GM19395 (cell line): Measurements from ENCODE around the gene ZSWIM3.
"Not testable (repeated sequence)": the region's sequence is repeated elsewhere in the genome, so short reads cannot be mapped to it uniquely, and the experiment has no call there.

Experiments used
- ATAC-seq: cut with Tn5 transposase; IDR thresholded peaks from one replicate; pipeline ENCODE4 v1.9.1; 2021; ENCODE audit warnings: mild to moderate bottlenecking, moderate library complexity; ENCODE audit not compliant: unreplicated experiment

Gene ZSWIM3

DNA sequence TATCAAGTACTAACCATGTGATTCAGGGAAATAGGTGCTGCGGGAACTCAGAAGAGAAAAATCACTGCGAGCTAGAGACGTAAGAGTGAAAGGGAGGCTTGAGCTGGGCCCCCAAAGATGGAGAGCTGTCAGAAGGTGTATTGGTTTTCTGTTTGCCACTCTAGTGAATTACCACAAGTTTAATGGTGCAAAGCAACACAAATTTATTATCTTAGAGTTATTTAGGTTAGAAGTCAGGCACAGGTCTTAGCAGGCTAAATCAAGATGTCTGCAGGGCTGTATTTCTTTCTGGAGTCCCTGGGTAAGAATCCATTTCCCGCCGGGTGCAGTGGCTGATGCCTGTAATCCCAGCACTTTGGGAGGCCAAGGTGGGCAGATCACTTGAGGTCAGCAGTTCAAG, 2.5 kb downstream of the ZSWIM3 start:
- no peak for ATAC-seq

DNA sequence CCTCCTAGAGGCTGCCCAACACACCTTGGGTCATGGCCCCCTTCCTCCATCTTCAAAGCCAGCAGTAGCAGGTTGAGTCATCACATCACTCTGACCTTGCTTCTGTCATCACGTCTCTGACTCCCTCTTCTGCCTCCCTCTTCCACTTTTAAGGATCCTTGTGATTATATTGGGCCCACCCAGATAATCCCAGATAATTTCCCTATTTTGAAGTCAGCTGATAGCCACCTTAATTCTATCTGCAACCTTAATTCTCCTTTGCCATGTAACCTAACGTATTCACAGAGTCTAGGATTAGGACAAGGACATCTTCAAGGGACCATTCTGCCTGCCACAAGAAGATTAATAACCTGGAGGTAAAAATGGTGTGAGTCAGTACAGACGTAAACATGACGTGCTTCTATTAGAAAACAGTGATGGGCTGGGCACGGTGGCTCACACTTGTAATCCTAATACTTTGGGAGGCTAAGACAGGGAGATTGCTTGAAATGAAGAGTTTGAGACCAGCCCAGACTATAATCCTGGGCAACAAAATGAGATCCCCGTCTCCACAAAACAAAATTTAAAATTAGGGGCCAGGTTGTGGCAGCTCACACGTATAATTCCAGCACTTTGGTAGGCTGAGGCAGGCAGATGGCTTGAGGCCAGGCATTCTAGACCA, 3.3 kb downstream of the ZSWIM3 start:
- ATAC-seq = no peak

DNA sequence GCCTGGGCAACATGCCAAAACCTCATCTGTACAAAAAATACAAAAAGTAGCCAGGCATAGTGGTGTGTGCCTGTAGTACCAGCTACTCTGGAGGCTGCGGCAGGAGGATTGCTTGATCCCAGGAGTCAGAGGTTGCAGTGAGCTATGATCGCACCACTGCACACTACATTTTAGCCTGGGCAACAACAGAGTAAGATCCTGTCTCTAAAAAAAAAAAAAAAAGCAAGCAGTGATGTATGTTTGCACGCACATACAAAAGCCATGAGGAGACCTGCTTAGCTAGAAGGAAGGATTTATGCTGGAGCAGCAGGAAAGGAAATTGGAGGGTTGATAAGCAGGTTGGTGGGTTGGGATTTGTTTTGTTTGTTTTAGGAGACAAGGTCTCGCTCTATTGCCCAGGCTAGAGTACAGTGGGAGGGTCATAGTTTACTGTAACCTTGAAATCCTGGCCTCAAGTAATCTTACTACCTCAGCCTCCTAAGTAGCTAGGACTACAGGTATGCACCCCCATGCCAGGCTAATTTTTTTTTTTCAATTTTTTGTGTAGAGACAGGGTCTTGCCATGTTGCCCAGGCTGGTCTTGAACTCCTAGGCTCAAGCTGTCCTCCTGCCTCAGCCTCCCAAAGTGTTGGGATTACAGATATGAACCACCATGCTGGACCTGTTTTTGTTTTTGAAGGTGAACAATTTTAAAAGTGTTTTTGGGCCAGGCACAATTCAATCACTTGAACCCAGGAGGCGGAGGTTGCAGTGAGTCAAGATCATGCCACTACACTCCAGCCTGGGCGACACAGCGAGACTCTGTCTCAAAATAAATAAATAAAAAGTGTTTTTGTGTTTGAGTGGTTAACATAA, 4.0 kb downstream of the ZSWIM3 start:
- no peak for ATAC-seq

DNA sequence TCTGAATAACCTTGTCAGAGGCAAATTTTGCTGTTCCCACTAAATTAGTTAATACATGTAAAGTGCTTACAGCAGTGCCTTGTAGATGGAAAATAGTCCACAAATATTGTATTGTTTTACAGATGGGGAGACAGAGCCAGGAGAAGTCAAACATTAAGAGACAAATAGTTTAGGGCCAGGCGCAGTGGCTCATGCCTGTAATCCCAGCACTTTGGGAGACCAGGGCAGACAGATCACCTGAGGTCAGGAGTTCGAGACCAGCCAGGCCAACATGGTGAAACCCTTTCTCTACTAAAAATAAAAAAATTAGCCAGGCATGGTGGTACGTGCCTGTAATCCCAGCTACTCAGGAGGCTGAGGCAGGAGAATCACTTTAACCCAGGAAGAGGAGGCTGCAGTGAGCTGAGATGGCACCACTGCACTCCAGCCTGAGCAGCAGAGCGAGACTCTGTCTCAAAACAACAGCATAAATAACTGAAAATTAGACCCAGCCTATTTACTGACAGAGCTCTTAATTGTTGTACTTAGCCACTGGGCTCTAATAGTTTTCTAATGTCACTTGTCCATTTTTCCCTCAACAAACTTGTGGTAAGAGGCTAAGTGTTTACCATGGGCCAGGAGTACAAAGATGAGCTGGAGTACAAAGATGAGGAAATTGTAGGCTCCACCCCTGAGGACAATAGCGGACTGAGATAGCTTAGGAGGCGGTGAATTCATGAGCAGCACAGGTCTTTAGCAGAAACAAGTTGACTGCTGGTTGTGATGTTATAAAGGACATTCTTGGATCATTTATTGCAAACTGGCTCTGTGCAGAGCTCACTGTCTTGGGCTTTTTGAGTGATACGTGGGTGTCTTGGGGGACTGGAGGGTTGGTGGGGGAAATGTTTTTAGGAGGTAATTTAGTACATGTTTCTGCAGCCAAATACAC, 6.4 kb downstream of the ZSWIM3 start:
- no peak for ATAC-seq

DNA sequence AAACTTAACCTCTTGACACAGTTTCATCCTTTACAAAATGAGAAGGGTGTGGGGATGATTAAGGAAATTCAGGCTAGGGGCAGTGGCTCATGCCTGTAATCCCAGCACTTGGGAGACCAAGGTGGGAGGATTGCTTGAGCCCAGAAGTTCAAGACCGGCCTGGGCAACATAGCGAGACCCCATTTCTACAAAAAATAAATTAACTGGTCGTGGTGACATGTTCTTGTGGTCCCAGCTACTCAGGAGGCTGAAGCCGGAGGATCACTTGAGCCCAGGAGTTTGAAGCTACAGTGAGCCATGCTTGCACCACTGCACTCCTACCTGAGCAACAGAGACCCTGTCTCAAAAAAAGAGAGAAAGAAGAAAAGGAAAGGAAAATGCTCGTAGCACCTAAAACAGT, 9.0 kb downstream of the ZSWIM3 start:
- ATAC-seq = no peak

DNA sequence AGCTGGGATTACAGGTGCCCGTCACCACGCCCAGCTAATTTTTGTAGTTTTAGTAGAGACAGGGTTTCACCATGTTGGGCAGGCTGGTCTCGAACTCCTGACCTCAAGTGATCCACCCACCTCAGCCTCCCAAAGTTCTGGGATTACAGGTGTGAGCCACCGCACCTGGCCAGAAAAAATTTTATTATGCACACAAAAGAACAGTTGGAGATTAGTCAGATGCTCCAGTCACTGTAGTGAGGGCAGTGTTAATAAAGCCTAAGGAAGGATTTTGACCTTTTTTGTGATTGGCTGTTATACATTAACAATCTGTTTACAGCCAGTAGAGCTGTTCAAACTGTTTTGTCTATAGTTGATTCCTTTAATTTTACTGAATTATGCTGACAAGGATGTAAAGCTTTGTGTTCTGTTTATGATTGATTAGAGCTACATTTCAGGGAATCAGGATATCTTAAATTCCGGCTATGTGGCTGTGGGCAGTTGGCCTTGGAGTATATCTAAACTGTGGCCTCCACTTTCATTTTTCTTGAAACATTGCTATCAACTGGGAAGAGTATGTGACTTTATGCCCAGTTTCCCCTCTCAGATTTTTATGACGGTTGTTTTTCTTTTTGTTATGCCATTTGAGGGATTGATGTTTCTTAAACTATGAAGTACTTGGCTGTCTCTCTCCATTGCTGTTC, 9.9 kb downstream of the ZSWIM3 start:
- no peak for ATAC-seq

DNA sequence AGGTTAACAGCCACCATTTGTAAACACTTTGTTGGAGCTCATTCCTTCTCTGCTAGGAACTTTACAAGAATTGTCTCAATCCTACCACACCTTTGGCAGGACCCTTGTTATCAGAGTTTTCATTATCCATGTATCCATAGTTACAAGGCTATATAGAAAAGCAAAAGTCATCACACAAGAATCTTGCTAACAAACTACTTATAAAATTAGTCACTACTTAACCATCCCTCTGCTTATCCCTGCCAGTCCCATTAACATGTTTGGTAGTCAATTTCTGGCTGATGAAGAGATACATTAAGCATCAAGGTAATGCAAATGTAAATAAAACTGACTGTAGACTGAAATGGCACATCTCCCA, 10.4 kb downstream of the ZSWIM3 start:
- ATAC-seq = no peak

DNA sequence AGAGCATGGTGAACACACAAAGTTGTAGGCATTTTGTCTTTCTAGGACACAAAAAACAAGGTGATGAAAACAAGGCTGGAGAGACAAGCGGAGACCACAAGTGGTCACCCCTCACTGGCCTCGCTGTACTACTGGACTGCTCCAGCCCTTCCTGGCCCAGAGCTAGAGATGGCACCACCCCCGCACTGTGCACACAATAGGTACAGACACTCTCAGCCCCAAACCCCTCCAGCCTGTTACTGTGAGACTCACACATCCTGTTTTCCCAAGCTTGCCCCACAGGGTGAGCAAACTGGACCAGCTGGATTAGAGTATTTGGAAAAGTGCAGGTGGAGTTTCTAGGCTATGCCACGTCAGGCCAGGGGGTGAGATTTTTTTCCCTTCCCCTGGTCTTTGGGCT, 15.2 kb downstream of the ZSWIM3 start:
- no peak for ATAC-seq

DNA sequence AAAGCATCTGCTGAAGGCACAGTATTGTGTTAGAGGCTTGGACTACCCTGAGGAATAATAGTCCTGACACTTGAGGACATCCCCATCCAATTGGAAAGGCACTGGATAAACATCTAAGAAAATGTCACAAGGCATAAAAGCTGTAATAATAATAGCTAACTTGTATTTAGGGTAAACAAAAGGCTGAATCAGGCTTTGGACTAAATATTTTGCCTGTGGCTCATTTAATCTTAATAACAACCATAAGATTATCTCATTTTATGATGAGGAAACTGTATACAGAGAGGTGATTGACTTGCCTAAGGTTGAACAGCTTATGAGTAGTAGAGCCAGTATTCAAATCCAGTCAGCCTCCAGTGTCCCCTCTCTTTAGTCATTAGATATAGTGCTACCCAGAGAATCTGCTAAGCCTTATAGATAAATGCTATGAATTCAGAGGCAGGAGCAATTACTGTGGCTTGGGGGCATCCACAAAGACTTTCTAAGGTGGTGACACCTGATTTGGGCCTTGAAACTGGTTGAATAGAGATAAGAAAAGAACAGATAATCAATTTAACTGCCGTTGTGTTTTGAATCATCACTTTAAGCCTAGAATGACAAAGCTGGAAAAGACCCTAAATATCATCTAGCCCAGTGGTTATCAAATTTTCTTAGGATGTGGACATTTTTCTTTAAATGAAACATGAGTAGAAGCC, 16.1 kb downstream of the ZSWIM3 start:
- ATAC-seq = no peak

DNA sequence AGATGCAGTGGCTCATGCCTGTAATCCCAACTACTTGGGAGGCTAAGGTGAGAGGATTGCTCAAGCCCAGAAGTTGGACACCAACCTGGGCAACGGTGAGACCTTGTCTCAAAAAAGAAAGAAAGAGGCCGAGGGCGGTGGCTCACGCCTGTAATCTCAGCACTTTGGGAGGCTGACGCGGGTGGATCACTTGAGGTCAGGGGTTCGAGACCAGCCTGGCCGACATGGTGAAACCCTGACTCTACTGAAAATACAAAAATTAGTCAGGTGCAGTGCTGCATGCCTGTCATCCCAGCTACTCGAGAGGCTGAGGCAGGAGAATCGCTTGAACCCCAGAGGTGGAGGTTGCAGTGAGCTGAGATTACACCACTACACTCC, 16.7 kb downstream of the ZSWIM3 start:
- not testable (repeated sequence) for ATAC-seq

DNA sequence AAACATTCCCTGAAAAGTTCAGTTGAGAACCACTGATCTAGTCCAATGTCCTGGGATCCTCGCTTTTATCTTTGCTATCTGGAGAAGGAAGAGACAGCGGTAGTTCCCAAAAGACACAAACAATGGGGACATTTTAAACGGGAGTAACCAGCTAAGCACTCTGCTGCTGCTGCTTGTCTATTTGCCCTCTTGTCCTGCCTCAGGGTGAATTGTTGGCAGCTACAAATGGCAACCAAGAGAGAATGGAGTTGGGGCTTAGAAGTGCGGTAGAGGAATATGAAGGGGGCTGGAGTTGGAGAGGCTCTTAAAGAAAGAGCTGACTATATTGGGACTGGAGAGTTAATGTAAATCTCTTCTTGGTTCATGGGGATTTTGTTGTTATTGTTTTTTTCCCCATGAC, 17.2 kb downstream of the ZSWIM3 start:
- no peak for ATAC-seq

DNA sequence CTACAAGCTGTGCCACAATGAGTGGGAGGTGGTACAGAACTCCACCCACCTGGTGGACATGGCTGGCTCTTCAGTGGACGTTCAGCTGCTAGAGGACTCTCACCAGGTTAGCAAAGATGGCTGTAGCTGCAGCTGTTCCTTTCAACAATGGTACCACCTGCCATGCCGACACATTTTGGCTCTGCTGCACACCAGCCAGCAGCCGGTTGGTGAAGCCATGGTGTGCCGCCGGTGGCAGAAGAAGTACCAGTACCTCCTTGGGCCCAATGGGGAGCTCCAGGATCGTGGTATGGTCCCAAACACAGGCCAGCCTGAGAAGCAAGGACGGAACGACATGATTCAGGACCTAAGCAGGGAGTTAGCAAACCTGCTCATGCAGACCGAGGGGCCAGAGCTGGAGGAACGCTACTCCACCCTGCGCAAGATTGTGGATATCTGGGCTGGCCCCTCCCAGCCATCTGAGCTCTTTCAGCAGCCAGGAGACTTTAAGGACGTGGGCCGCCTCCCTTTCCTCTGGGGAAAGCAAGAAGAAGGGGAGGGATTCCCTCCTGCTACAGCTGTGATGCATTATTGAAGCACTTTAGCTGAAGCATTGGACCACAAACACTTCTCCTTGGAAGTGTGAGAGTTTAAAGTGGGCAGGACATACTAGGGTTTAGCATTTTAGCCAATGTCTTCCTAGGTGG, 20.8 kb downstream of the ZSWIM3 start:
- no peak for ATAC-seq

DNA sequence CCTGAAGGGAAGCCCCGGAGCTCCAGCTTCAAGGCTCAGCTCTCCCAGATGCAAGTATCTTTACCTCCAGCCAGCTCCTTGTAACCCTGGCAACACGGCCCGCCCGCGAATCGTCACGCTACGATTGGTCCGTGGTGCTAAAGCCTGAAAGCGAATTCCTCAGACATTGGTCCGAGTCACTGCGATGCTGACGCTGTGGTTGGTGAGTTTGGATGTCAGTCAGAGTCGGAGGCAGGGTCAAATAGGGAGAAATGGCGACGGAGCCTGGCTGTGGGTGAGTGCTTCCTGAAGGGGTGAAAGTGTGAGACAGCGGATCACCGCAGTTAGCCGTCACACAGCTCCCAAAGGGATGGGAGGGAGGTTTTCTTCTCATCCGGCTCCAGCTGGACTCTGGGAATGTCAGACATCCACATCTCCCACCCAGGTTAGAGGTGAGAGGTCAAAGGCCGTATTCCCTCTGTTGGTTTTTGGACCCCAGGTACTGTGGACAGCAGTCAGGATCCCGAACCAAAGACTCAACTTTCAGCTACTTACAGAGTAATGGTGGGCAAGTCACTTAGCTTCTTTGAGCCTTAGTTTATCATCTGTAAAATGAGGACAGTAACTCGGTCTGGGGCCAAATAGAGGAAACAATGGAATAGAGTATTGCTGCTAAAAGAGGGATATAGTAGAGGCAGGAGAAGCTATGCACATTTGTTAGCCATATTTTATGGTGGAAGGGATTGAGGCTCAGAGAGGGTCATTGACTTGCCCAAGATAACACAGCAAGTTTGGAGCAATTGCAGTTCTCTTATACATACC, 23.8 kb downstream of the ZSWIM3 start, which contains the start of gene ZSWIM1:
TSS of gene ZSWIM1 (plus strand) at position 240 of the 801 bp plus-strand sequence. CDS start 1,366 bp downstream, outside the sequence.
- peak; percentile 95 for ATAC-seq

DNA sequence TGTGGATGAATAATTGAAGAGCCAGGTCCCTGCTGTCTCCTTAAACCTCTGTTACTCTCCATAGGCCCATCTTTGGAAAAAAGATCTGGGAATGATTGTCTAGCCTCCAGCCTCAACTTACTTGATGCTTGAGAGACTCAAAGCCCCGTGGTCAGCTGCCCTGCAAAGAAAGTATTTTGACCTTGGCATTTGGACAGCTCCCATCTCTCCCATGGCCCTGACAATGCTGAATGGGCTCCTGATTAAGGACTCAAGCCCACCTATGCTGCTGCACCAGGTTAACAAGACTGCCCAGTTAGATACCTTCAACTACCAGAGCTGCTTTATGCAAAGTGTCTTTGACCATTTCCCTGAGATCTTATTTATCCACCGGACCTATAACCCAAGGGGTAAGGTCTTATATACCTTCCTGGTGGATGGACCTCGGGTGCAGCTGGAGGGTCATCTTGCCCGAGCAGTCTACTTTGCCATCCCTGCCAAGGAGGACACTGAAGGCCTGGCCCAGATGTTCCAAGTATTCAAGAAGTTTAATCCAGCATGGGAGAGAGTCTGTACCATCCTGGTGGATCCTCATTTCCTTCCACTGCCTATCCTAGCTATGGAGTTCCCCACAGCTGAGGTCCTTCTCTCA, 25.2 kb downstream of the ZSWIM3 start:
- no peak for ATAC-seq

DNA sequence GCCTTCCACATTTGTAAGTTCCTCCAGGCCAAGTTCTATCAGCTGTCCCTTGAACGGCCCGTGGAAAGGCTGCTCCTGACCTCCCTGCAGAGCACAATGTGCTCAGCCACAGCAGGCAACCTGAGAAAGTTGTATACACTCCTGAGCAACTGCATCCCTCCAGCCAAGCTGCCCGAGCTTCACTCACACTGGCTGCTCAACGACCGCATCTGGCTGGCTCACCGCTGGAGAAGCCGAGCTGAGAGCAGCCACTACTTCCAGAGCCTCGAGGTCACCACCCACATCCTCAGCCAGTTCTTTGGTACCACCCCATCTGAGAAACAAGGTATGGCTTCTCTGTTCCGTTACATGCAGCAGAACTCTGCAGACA, 25.7 kb downstream of the ZSWIM3 start:
- ATAC-seq = no peak

DNA sequence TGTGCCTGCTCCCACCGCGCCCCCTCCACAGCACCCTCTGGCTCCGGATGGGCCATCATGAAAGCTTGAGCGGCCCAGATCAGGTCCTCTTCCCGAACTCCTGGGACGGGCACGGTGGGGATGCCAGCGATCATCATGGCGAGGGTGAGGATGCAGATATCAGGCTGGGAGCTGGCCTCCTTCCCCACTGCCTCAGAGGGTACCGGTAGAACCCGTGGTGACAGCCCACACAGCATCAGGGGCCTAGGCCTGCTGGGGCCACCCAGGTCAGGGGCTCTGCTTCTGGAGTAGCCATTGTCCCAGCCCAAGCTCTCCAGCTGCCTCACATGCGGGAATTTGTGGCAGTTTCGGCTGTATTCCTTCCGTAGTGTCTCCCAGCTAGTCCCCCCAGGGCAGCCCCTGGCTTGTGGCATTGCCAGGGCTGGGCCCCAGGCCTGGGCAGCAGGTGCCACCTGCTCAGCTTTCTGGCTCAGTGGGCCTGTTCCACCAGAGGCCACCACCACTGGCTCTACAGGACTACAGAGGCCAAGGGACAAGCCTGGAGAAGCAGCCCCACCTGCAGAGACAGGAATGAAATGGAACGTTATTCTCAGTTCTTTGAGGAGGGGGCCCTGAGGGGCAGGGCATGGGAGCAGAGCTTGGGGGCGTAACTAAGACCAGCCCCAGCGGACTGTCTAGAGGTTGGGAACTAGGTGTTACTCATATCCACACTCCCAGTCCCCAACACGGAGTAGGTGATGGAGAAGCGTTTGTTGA, 29.4 kb downstream of the ZSWIM3 start:
- ATAC-seq = no peak

DNA sequence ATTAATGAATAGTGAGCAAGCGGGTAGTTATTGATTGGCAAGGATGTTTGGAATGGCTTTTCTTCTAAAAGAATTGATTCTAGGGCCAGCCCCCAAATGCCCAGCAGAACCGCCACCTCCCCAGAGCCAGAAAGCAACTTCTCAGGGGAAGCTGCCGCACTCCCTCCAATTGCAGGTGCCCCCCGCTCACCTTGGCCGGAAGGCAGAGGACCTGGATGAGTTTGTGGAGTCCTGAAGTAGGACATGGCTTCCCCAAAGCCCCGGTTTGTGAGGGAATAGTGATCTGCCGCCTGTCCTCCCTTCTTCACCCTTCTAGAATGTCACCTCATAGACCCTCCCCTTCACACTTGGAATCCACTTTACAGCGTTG, 29.9 kb downstream of the ZSWIM3 start, which contains the start of gene SPATA25:
TSS of gene SPATA25 (minus strand) at position 277 of the 370 bp plus-strand sequence. CDS start at position 245, 32 bp downstream.
- ATAC-seq = no peak

DNA sequence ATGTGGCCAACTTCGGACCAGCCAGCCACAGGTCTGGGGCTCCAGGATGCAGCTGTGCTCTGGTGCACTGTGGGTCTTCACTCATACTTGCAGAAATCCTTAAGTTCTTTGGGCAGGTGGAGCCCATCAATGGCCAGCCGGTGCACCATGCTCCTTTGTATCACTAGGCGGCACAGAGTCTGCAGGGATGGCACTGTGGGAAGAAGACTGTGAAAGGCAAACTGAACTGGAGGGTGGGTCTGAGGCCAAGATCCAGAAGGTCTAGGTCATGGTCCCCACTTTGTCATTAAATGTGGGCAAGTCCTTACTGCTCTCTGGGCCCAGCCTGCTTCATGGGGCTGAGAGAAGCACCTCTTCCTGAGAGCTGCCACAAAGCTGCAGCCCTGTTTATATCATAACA, 31.3 kb downstream of the ZSWIM3 start:
- no peak for ATAC-seq
